ENCODE measurements around the gene LYPD4.
A peak's percentile ranks its signal among the peaks of the same experiment; 100 is the strongest.

The LYPD4 gene

DNA sequence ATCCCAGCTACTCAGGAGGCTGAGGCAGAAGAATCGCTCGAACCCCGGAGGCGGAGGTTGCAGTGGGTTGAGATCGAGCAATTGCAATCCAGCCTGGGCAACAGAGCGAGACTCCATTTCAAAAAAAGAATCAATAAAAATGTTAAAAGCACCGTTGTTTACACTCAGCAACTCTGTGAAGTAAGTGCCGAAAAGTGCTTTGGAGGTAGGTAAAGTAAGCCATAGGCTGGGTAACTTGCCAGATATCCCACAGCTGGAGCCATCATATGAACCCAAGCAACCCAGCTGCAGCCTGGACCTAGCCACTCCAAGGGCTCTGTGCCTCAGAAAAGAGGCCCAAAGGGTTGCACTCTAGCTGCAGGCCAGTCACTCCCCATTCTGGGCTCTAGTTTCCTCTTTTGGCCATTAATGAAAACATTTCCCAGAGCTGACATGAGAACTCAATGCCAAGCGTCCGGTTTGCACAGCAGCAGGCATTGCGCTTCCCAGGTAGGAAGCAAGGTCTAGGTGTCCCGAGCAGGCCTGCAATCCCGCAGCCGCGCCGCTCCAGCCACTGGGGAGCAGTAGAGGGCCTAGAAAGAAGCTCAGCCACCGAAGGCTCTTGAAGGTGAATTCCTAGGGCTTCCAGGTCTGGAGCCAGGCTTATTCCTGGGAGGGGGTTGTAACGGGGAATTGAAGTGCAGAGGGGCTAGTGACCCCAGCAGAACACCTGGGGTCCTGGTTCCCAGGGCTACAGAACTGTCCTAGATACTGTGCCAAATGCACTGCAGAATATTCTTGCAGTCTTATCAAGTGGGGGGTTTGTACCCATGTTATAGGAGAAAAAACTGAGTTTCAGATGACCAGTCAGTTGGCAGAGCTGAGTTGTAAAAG, 28.5 kb upstream of the LYPD4 start:
- DNase-seq (ENCODE audit: low read depth) = peak; percentile 39

DNA sequence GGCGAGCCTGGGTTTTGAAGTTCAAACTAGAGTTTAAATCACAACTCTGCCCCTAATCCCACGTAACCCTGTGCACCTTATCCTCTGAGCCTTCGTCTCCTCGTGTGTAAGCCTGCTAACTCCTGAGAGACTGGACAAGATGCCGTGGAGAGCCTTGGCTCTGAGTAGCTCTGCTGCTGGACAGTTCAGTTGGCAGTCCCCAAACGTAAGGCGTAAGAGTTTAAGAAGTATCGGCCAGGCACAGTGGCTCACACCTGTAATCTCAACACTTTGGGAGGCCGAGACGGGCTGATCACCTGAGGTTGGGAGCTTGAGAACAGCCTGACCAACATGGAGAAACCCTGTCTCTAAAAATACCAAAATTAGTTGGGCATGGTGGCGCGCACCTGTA, 27.9 kb upstream of the LYPD4 start:
- DNase-seq (ENCODE audit: low read depth) = no peak

DNA sequence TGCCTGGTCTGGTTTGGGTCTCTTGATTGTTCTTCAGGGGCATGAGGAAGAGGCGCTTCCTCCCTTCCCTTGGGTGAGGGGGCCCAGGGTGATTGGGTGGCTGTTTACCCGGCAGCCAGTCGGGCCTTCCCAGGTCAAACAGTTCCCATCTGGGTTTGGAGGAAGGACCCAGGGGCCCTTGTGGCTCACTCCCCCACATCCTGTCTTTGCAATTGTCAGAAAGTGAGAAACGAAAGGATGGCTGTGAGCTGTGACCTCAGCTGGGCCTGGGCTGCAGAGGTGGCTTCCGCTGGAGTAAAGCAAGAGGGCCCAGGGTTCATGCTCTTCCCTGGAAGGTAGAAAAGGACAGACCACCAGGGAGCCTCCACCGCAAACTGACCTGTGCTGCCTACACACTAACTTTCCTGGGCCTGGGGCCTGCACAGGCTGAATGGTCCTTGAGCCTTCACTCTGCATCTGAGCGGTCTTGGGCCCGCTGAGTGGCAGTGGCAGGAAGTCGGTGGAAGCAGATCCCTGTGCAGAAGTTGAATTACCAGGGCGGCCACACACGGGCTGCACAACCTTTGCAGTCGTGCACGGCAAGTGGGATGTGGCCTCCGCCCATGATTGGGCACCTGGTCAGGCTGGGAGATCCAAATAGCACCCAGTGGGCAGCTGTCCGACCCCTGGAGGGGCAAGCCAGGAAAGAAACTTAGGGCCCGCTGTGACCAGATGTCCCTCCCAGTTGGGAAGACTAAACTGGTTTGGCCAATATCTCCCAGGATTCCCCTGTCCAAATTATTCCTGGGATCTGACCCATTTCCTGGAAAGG, 27.3 kb upstream of the LYPD4 start:
- no peak for DNase-seq (ENCODE audit: low read depth)

DNA sequence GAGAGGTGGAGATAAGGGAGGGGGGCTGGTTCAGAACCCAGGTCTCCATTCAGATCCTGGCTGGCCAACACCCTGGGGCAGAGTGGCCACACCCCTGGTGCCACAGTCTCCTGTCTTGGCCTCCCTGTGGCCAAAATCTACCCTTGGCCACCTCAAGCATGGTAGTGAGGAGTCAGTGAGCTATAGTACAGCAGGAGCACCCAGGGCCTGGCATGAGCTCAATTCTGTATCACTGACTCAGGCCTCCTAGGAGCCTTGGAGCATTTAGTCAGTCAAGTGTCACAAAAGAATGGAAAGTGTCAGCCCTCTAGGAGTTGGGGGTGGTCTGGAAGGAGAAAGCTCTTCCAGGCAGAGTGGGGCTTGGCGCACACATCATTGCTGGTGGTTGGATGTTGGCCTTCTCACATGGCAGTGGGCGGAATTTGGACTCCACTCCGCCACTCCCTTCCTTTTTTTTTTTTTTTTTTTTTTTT, 26.0 kb upstream of the LYPD4 start:
- DNase-seq (ENCODE audit: low read depth) = peak; percentile 33

DNA sequence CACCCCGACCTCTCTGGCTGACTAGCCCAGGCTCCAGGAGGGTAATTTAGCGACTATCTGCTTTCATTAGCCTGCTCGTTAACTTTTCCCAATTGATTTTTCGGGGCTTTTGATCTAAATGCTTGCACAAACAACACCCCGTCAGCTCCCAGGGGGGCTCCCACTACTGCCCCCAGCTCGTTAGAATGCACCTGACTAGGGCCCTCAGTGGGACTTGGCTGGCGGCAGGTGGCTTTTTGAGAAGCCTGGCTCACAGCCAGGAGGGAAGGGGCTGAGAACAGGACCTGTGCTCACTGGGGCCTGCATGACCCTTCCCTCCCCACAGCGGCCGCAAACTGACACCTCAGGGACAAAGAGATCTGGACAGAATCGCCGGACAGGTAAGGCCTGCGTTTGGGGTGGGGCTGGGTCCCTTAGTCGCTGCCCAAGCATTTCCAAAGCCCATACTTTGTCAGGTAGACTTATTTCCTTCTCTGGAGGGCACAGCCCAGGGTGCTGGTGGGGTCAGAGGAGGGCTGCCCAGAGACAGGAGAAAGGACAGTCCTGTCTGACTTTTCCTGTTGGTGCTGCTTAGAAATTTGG, 25.0 kb upstream of the LYPD4 start:
- no peak for DNase-seq (ENCODE audit: low read depth)

DNA sequence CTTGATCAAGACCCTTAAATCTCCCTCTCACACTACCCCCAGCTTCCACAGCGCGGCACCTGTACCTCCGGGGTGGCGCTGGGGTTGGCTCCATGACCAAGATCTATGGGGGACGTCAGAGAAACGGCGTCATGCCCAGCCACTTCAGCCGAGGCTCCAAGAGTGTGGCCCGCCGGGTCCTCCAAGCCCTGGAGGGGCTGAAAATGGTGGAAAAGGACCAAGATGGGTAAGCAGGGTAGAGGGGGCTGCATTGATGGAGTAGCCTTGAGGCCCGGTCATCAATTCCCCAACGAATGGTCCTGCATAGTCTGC, 24.5 kb upstream of the LYPD4 start:
- no peak for DNase-seq (ENCODE audit: low read depth)

DNA sequence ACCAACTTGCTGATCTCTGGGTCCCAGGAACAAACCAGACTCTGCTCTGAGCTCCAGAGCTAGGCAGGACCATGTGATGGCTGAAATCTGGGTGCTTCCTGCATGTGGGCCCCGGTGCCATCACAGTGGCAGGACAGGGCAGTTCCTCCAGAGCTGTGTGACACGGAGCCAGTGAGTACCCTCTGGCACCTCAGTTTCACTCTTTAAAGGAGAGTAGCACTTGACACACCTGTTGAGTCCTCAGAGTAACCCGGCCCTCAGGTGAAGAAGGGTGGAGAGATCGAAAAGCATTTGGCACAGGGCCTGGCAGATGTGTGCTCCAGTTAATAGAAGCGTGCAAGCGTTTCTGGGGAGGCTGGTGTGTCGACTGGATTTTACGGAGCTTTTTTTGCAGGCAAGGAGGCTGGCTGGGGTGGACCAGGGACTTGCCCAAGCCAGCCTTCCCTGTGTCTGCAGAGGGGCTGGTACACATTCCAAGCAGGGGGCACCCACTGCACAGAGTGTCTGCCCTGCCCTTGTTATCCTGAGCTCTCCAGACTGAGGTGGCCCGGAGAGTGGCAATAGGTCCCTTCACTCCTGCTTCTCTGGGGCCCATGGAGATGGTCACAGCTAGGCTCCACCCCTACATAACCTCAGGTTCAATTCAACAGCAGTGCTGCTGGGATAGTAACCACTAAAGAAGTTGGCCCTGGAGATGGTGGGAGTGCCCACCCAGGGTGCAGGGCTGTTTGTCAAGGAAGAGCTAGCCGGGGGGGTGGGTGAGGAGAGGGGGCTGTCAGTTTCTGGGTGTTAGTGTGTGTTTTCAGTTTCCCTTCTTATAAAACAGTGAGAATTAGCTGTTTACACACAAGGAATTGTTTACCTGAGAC, 23.9 kb upstream of the LYPD4 start:
- DNase-seq (ENCODE audit: low read depth) = no peak

DNA sequence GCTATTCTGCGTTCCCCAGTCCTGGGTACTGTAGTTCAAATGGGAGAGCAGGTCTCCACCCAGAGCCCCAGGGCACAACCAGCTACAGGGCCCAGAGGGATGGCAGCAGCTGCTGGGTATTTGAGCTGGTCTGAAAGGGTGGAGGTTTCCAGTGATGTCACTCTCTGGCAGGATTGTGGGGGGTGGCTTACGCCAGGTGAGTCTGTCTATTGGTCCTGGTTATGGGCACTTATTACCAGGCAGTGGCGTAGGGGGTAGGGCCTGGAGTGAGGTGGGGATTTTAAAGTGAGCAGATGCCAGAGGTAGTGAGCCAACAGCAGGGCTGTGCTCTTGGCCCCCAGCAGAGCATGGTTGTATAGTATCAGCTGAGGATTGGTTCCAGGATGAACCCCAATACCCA, 21.8 kb upstream of the LYPD4 start:
- no peak for DNase-seq (ENCODE audit: low read depth)

DNA sequence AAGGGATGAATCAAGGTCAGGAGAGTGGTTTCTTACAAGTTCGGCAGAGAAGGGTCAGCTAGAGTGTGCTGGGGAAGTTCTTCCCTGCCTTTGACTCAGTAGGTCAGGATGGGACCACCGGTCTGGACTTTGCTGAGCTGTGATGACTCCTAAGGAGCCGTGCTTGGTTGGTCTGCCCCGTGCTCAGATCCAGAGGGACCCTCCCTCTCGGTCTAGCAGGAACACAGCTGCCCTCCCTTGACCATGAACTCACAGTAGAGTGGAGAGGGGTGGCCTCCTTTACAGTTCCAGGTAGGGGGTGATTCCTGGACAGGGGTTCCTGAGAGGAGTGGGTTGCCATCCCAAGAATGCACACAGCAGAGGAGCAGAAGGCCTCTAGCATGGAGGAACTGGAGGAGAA, 19.9 kb upstream of the LYPD4 start:
- DNase-seq (ENCODE audit: low read depth) = no peak

DNA sequence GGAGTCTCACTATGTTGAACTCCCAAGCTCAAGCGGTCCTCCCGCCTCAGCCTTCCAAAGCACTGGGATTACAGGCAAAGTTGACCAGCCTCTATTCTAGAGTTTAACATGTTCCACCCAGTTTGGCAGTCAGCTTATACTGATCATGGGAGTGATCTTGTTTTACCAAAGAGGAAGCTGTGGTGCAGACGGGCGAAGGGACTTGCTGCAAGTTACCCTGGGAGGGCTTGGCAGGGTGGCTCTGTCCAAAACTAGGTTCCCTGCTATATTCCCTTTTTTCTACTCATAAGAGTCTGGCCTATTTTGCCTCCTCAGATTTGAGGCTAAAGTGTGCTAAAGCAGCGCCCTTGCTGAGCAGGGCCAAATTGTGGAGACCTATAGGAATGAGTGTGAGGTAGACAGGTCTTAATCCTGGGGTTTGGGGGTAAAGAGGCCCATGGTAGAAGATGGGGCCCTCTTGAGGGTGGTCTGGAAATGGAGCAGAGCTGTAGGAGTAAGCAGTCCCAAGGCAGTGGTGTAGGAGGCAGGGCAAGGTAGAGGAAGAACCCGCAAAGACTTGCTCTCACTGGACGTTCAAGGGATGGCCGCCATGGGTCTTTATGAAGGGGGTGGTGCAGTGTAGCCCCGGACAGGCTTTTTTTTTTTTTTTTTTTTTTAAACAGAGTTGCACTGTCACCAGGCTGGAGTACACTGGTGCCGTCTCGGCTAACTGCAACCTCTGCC, 18.9 kb upstream of the LYPD4 start:
- no peak for DNase-seq (ENCODE audit: low read depth)

DNA sequence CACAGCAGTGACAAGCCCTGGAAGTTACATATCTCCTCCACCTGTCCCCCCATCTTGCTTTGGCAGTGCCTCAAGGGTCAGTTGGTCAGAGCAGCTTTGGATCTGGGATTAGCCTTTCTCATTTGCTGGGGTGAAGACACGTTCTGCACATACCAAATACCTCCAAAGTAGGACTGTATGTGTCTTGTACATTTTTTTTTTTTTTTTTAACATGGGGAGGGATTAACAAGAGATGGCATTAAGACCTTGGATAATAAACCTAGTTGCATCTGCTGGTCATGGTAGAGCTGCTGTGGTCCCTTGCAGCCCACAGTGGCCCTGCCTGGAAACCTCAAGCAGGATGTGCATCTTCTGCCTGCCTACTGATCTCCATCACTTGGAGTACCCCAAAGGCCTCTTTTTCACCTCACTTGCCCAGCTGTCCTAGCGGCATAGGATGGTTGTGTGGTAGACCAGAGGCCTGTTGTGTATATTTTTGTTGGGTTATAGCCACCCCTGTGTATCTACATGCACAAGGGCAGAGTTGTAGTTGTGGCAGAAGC, 18.0 kb upstream of the LYPD4 start:
- DNase-seq (ENCODE audit: low read depth) = no peak

DNA sequence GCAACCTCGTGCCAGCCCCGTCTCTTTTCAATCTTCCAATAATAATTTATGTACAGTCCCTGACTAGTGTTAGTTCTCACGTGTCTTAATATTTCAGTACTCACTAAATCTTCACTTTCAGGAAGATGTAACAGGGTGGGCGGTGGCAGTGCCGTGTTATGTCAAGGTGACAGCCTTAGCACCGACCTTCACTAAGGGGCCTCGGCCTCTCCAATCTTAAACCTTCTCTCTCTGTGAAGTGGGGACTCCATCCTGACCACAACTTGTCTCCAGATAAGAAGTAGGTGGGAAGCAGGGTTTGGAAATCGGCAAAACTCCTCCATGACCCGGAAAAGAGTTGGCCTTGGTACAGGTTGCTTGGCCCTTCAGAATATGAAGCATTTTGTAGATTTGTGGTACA, 17.4 kb upstream of the LYPD4 start:
- no peak for DNase-seq (ENCODE audit: low read depth)

DNA sequence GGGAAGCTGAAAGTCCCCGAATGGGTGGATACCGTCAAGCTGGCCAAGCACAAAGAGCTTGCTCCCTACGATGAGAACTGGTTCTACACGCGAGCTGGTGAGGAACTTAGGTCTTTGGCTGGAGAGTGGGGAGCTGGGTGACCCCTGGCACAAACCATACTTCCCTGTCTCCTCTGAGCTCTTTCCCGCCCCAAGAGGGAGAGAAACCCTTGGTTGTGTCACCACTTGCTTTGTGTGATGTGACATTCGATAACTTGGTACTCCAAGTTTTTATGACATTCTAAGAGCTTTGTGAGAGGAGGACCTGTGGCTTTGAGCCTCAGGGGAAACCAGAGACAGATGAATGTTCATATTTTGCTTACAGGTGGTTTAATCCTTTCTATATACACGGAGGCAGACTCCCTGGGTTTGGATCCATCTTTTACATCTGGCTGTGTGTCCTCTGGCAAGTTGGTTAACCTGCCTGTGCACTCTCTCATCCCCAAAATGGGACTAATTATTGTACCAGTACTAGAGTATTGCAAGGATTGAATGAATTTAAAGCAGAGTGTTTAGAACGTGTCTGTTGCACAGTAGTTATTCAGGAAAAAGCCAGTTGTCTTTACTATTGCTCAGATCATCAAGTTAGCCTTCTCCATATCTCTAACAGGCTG, 16.8 kb upstream of the LYPD4 start:
- no peak for DNase-seq (ENCODE audit: low read depth)

DNA sequence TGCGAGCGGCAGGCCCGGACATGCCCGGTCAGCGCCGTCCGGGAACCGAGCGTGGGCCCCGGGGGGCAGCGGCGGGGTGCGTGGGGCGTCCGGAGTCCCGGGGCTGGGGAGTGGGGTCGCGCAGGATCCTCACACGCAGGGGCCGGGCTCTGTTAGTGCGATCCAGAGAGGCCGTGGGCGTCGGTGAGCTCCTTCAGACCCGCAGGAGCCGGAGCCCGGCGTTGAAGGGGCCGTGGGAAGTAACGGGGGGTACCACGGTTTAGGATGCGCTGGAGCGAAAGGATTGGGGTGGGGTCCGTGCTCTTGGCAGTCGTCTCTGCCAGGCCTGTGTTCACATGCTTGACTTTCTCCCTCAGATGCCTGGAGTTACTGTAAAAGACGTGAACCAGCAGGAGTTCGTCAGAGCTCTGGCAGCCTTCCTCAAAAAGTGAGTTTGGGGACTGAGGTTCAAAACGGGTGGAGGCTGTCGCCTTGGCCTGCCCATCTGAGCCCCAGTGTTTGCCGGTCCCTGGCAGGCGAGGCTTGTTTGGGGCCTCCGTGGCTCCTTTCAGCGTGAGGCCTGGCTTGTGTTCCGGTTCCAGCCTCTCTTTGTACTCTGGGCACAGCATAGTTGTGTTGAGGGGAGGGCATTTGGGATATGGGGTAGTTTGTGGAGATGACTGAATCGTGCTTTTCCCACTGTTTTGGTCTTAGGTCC, 16.1 kb upstream of the LYPD4 start:
- DNase-seq (ENCODE audit: low read depth) = peak; percentile 21

DNA sequence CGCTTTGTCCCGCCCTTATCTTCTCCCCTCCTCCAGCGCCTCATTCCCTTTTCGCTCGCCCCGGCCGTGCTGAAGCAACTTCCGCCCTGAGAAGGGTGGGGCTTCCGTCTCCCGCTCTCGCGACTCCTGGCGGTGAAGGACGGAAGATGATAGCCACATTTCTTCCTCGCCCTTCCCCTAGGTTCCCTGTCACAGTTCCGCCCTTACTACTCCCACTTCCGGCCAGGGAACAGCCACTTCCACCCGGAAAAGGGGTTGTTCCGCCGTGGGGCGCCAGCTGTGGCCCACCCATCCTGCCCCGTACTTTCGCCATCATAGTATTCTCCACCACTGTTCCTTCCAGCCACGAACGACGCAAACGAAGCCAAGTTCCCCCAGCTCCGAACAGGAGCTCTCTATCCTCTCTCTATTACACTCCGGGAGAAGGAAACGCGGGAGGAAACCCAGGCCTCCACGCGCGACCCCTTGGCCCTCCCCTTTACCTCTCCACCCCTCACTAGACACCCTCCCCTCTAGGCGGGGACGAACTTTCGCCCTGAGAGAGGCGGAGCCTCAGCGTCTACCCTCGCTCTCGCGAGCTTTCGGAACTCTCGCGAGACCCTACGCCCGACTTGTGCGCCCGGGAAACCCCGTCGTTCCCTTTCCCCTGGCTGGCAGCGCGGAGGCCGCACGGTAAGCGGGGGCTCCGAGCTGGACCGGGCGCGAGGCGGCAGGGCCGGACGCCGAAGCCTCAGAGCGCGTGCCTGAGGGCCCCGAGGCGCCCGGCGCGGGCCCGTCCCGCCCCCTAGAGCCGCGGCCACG, 15.3 kb upstream of the LYPD4 start, which contains the start of gene RPS19:
TSS of gene RPS19 (plus strand) at position 638 of the 801 bp plus-strand sequence. CDS start 520 bp downstream, outside the sequence.
- DNase-seq (ENCODE audit: low read depth) = peak; percentile 98

DNA sequence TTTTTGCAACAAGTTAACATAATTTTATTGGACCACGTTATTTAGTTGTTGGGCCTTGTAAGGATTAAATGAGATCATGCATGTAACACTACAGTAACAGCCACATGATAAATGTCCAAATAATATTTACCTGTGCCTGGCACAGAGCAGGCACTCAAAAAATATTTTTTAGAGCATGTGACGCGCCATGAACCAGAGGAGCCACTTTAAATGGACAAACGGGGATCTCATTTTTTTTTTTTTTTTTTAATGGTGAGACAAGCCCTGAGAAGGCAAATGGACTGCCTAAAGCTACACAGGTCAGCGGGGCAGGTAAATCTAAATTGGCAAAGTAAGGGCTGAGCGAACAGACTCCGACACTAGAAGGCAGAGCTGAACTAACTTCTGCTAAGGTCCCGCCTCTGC, 14.7 kb upstream of the LYPD4 start:
- no peak for DNase-seq (ENCODE audit: low read depth)

DNA sequence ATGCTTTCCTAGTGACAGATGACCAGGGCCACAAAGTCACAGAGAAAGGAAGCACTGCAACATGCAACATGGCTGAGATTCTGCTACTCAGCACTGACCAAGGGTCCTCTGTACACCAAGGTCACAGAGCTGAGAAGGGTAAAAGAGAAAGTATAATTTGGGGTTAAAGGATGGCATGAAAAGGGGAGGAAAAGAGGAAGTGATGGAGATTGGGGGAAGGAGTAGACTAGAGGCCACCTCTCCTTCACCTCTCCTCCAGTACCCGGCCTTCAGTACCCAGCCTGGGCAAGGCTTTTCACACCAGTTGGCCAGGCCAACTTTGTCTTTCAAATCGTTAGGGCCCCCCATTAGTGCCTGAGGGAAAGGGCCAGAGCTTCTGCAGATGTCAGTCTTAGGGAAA, 9.3 kb upstream of the LYPD4 start:
- no peak for DNase-seq (ENCODE audit: low read depth)

DNA sequence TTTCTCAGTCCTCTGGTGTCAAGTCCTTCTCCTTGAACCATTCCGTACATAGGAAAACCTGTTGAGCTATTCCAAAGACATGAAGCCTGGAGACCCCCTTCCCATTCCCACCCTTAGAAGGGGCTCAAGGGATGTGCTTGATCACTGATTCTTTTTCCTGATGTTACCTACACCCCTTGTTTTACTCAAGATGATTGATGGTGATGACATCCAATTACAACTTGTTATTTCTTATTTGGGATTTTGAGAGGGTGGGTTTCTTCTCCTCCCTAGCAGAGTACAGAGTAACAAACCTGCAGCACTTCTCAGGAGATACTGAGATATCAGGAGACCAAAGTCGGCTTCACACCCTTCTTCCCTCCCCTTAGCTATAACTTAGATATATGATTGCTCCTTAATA, 8.9 kb upstream of the LYPD4 start:
- no peak for DNase-seq (ENCODE audit: low read depth)

DNA sequence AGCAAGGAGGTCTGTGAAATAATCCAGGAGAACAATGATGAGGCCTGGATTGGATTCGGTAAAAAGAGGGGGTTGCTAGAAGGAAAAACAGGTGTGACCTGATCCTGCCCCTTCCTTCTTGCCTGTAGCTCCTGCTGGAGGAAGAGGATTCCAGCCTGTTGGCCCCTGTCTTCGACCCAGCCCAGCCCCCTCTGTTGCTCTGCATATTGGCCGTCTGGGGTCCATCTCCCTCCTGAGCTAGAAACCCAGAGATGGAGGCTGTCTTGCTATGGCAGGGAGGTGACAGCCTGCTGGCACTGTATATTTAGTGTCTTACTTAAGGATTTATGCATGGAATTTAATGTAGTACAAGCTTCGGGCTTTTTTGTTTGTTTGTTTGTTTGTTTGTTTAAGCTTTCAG, 7.0 kb upstream of the LYPD4 start:
- DNase-seq (ENCODE audit: low read depth) = no peak

Measured in fibroblast of gingiva (primary cell).